ENCODE results near the gene UNC79.
A peak's percentile ranks its signal among the peaks of the same experiment; 100 is the strongest.

The UNC79 gene

GRCh38 chr14:93674343-93674742 is 243.6 kb downstream of the UNC79 start:
- no peak for DNase-seq

DNA sequence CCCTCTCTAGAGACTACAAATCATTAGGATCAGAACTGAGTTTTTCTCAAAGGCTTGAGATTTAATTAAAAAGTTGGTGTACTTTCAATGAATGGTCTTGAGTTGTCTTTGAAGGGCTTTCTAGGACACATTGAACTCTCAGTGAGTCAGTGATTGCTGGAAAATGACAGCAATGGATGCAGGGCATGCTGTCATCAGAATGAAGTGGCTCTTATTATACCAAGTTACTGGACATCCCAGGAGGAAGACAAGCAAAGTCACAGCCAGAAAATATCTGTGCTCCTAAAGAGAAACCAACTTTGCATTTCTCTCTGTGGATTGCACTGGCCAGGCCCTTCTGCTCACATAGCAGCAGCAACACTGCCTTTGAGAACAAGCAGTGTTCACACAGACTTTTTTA is 244.9 kb downstream of the UNC79 start:
- DNase-seq: no peak

DNA sequence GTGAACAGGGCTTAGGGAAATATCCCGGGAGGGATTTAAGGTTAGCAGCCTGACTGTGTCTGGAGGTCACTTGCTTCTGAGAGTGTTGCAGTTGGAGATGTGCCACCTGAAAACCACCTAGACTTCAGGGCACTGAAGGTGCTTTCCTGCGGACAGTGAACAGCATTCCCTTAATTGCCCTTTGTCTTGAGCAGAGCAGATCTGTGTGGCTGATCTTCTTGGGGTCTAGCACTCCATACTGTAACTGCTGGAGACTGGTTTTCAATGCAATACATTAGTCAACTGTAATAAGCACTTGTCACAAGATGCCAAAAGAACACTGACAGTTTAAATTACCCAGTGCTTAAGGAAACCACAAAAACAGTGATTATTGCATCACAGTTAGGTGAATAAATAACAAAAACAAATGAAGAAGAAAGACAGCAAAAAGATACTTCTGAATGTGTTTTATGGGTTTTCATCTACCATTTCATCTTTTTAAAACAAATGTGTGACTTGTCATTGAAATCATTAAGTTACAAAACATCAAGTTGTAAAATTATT is 245.7 kb downstream of the UNC79 start:
- no peak for DNase-seq

GRCh38 chr14:93682459-93682858 is 251.7 kb downstream of the UNC79 start:
- no peak for DNase-seq

GRCh38 chr14:93683226-93683625 is 252.5 kb downstream of the UNC79 start:
- peak in 1 of 2 donors; percentile 3 for DNase-seq

DNA sequence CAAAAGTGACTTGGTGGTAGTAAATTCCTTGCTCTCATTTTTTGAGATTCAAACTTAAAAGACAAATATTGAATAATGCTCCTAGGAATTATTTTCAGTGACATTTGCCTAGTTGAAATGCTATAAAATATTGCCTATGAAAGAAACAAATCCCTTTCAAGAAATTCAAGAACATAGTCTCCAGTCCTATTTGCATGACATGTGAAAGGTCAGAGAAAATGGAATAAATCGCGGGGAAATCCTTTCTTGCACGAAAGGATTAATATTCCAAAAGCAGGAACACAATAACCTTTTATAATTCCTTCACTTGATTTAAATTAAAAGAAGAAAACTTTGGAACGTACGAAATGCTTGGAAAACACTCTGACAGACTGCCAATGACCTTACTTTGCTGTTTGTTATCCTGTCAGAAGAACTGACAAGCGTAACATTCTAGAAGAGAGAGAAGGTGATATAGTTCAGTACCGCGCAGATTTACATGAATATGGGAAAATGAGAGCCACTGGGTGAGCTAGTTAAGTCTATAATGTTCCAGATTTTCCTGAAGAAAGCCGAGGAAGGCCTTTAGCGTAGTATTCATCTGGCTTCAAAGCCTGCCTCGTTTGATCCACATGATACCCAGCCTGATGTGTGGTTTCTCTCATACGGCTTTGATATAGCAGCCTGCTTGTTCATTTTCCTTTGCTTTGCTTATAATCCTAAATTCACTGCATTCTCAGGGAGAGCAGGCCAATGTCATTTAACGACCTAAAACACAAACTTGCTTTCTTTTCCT is 254.6 kb downstream of the UNC79 start:
- no peak for DNase-seq

DNA sequence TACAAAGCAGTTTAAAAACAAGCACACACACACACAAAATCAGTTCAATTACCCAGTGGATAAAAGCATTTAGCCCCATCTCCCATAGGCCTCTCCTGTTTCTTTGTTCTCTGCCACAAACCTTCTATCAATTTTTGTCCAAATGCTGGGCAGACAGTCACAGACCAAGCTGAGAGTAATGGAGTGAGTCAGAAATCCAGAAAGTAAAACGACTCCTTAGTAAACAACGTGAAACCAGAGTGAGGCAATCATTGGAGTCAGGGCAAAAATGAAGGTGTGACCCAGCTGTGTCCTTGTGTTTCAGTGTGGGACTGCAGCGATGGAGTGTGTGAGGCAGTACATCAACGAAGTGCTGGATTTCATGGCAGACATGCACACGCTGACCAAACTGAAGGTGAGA is 255.5 kb downstream of the UNC79 start:
- no peak for DNase-seq

- DNase-seq: no peak
Measured at GRCh38 chr14:93688239-93688666, 257.5 kb downstream of the UNC79 start.

- DNase-seq: no peak
Measured at GRCh38 chr14:93688820-93689219, 258.1 kb downstream of the UNC79 start.

DNA sequence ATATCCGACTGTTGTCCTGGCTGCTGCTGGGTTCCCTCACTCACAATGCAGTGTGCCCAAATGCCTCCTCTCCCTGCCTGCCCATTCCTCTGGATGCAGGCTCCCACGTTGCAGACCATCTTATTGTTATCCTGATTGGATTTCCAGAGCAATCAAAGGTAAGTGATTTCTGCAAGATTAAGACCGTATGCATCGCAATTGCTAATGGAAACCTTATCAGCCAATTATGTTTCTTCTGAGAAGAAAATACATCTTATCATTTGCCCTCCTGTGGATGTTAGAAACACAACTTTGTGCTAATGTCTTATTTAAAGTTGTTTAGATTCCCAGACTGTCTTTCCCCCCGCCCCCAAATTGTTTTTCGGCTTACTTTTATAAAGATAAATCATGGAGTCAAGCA is 259.4 kb downstream of the UNC79 start:
- no peak for DNase-seq

DNA sequence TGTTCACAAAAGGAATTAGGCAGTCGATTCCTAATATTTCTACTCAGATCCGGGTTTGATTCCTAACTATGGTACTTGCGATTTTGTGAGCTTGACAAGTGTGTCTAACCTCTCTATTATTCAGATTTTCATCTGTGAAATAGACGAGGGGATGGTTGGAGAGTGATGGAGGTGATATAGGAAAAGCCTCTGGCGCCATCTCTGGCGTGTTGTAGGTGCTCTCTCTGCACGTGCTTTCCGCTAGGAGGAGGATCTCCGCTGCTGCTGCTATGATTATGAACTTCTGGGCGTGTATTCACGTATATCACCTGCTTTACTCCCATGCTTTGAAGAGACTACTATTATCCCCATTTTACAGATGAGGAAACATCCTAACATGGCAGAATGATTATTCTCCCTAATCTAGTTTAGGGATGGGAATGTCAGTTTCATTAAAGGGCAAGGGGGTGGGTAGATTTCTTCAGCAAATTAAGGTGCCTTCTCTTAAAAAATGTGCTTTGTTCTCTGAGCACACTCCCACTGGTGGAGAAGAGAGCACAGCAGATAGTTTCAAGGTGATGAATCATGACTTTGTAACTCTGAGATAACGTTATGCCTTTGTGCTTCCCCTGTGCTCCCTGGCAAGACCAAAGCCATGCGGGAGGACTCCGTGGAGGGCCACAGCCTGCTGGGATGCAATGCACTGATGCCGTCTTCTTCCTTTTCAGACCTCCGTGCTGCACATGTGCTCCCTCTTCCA is 260.5 kb downstream of the UNC79 start:
- no peak for DNase-seq

GRCh38 chr14:93693914-93694313 is 263.2 kb downstream of the UNC79 start:
- DNase-seq: no peak

DNA sequence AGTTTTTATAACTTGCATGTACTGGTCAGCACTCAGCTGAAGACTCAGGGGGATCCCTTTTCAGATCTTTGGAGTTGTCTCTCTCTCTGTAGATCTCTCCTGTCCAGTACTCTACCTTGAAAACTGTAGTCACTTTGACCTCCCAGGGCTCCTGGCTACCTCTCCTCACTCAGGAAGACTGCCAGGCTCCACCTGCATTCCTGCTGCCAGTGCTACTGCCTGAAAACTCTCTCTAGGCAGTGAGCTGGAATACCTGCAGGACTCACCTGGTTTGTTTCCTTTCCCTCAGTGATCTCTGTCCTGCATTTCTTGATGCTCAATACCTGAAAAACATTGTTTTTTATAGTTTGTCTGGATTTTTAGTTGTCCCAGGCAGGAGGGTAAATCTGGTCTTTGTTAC is 270.2 kb downstream of the UNC79 start:
- no peak for DNase-seq

GRCh38 chr14:93701562-93701961 is 270.8 kb downstream of the UNC79 start:
- DNase-seq: no peak

DNA sequence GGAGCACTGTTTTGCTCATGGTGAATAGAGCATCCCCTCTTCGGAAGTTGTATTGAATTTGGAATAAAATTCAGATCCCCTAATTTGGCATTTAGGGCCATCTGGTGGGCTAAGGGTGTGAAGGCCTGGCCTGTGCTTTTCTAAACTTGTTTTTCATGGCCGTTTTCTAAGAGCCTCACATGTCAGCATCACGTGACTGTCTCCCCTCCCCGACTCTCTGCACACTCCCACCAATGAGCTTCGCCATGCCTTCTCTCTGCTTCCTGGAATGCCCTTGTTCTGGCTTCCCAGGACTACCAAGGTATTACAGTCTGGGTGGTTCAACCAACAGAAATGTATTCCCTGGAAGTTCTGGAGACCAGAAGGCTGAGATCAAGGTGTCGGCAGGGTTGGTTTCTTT is 272.2 kb downstream of the UNC79 start:
- DNase-seq: no peak

DNA sequence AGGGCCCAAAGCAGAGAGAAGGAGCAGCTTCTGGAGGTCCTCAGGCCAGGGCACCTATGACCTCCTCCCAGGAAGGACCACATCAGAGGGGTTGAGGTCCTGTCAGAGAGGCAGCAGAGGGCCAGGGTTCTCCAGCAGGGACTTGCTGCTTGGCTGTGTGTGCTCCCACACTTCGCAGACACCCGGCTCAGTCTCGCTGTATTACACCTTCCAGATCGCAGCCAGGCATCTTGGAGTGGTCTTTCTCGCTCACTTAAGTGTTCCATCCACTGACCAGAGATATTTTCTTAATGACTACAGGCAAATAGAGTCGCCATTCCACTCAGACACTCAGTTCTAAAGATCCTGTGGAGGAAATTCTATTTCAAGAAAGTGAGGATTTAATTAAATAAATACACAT is 273.2 kb downstream of the UNC79 start:
- DNase-seq: no peak

- DNase-seq: no peak
Measured at GRCh38 chr14:93705513-93706156, 274.9 kb downstream of the UNC79 start.

DNA sequence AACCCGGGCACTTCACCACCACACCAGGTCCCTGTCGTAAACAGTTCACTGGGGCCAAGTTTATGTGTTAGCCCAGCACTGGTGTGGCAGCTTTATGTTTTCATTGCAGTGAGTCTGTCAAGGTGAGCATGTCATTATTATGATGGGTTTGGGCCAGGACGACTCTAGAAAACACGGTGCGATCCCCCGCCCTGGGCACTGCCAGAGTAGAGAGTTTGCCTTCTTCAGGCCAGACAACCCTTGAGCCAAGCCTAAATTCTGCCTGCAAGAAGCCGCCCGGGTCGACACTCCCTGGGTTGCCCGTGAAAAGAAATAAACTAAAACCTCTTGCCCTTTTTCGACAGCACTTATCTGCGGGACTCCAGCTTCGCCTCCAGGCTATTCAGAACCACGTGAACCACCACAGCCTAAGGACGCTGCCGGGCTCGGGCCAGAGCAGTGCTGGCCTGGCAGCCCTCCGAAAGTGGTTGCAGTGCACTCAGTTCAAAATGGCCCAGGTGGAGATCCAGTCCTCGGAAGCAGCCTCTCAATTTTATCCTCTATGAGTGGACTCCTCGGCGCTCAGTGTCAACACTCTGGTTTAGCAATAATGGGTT is 275.7 kb downstream of the UNC79 start:
- DNase-seq: no peak

GRCh38 chr14:93707475-93707874 is 276.7 kb downstream of the UNC79 start:
- DNase-seq: no peak

- DNase-seq: no peak
Measured at GRCh38 chr14:93708311-93708734, 277.6 kb downstream of the UNC79 start.

DNA sequence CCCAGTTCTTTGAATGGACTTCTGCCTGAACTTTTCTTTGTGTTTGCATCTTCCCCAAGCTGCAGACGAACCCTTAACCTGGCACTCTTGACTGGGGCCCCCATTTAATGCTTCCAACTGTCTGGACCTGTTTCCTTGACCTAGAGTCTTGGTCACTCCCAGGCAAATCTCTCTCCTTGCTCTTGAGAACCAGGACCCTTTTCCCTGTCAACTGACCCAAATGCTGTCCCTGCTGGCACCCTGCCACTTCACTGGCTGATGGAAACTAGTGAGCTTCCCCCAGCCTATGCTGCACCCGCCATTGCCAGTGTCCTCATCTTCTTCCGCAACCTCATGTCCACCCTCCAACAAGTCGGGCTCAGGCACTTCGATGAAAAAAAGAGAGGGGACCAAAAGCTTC is 278.1 kb downstream of the UNC79 start:
- DNase-seq: no peak

DNA sequence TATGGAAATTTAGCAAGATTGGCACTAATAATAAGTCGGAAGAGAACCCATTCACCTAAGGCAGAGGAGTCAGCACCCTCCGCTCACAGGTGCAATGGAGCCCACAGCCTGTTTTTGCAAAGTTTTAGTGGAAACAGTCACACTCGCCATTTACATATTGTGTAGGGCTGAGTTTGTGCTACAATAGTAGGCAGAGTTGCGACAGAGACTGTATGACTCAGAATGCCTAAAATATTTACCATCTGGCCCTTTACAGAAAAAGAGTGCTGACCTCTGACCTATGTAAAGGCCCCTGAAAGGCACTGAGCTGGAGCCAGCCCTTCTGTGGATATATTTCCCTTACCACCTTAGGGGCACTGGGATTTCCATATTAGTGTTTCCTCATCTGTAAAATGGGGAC is 278.5 kb downstream of the UNC79 start:
- DNase-seq: peak; percentile 20 to 31
